Hepatocyte (in vitro differentiated cells): ENCODE data around the gene CLCN7.

Experiments used
- EZH2 ChIP-seq: fragments of 200-600 bp; sonication (generic); IDR thresholded peaks from 2 replicates; pipeline ENCODE4 v1.6.1; 2016; ENCODE audit warnings: antibody characterized with exemption, mild to moderate bottlenecking, borderline replicate concordance
- TF ChIP-seq, protein P1 (sequence below): fragments of 200-600 bp; sonication (generic); IDR thresholded peaks from 2 replicates; pipeline ENCODE4 v1.5.1; 2016; ENCODE audit warnings: antibody characterized with exemption, mild to moderate bottlenecking; ENCODE audit not compliant: poor library complexity

DNA sequence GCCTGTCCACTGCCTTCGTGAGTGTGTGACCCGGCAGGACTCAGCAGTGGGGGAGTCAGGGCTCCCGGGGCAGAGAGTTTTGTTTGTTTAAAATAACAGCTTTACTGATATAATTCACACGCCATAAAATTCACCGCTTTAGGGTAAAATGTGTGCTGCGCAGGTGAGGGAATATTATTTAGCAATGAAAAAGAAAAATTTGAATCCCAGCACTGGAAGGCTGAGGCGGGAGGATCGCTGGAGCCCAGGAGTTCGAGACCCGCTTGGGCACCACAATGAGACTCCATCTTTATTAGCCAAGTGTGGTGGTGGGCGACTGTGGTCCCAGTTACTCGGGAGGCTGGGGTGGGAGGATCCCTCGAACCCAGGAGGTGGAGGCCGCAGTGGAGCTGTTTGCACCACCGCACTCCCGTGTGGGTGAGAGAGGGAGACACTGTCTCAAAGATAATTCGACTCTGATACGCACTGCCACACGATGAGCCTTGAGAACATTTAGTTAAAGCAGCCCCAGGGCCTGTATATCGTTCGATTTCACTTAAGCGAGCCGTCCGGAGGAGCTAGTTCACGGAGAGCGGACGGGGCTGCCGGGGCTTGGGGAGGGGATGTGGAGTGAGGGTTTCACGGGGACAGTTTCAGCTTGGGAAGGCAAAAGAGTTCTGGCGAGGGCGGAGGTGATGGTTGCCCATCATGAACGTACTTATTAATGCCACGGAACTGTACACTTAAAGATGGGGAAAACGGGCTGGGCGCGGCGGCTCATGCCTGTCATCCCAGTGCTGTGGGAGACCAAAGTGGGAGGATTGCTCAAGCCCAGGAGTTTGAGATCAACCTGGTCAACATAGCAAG lies 28.5 kb upstream of the CLCN7 start:
- TF ChIP-seq, protein P1, sequence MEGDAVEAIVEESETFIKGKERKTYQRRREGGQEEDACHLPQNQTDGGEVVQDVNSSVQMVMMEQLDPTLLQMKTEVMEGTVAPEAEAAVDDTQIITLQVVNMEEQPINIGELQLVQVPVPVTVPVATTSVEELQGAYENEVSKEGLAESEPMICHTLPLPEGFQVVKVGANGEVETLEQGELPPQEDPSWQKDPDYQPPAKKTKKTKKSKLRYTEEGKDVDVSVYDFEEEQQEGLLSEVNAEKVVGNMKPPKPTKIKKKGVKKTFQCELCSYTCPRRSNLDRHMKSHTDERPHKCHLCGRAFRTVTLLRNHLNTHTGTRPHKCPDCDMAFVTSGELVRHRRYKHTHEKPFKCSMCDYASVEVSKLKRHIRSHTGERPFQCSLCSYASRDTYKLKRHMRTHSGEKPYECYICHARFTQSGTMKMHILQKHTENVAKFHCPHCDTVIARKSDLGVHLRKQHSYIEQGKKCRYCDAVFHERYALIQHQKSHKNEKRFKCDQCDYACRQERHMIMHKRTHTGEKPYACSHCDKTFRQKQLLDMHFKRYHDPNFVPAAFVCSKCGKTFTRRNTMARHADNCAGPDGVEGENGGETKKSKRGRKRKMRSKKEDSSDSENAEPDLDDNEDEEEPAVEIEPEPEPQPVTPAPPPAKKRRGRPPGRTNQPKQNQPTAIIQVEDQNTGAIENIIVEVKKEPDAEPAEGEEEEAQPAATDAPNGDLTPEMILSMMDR, result no peak
- TF ChIP-seq EZH2, result no peak
